GM19240 (cell line): ENCODE measurements around the gene XYLB.
"Not testable (repeated sequence)": the region's sequence is repeated elsewhere in the genome, so short reads cannot be mapped to it uniquely, and the experiment has no call there.

Experiments
- DNase-seq: peaks from one replicate; pipeline ENCODE4 v3.0.0; 2011; ENCODE audit warnings: low spot score; ENCODE audit not compliant: insufficient read length

Gene XYLB

DNA sequence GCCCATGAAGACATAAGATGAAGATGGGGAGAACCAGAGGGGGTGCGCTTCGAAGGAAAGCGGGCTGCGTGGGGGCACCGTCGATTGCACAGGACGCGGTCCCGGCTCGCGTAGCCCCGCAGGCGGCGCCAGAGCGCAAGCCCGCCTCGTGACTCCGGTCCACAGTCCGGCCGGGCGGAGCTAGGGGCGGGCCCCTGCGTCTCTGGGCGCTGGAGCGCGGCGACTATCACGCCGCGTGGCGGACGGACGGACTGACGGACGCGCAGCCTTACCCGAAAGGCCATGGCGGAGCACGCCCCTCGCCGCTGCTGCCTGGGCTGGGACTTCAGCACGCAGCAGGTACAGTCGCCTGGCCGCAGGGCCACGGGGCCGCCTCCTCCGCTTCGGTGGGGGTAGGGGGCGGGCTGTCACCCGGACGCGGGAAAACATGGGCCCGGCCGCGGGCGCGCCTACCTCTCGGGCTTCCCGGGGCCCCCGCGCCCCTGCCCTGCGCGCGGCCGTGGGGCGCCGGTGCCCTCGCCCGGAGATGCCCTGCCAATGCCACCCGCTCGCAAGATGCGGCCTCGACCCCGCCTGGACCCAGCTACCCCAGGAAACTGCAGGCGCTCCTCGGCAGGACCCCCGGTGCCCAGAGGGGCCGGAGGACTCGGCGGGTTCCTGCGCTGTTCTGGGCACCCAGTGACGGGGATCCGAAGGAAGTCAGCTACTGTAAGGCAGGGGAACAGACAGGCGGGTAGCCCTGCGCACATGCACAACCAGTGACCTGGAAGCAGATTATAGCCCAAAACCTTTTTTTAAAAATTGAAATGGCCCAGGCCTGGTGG, at the start of gene XYLB:
Gene XYLB (plus strand): TSS at position 199 of the 824 bp plus-strand sequence. CDS start 84 bp downstream, at position 283.
- DNase-seq, result peak; percentile 81

GRCh38 chr3:38297053-38297452, 49.5 kb upstream of the XYLB start:
- DNase-seq, result not testable (repeated sequence)

GRCh38 chr3:38297537-38297936, 49.0 kb upstream of the XYLB start:
- DNase-seq, result no peak

DNA sequence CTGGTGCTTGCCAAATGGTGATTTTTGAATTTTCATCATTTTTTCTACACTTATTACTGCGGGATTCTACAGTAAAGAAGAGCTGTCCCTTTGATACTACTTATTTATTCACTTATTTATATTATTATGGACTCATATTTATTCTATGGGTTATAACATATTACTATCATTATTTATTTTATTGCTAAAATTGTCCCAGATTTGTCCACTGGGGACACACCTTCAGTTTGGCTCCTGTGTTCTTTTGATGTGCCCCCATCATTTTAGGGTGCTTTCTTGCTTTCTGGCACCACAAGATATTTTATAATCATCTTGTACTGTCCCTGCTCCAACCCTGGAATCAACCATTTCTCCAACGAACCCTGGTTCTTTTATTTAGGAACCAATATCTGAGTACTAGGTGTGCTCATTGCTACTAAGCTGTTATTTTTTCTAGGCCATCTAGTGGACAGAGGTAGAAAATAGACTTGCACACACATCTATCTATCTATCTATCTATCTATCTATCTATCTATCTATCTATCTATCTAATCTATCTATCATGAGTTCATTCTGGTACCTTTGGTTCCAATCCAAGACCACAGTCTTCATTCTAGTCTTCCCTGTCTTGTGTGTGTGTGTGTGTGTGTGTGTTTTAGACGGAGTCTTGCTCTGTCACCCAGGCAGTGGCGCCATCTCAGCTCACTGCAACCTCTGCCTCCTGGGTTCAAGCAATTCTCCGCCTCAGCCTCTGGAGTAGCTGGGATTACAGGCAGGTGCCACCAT, 48.5 kb upstream of the XYLB start:
- DNase-seq, result no peak

DNA sequence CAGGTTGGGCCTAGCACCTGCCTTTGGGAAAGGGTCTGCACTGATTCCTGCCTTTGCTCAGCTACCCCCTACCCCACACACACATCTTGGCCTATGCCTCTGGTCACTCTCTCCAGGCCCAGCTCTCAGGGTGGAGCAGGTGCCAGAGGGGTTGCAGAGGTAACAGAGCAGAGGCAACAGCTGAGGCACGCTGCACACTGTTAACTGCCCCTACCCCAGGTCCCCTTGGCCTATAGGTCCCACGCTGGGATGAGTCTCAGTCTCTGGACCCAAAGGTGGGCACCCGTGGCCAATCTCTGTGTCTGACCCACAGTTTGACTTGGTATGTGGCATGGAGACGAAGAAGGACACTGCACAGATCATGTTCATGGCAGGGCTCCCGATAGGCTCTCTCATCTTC, 39.6 kb upstream of the XYLB start:
- DNase-seq, result no peak

DNA sequence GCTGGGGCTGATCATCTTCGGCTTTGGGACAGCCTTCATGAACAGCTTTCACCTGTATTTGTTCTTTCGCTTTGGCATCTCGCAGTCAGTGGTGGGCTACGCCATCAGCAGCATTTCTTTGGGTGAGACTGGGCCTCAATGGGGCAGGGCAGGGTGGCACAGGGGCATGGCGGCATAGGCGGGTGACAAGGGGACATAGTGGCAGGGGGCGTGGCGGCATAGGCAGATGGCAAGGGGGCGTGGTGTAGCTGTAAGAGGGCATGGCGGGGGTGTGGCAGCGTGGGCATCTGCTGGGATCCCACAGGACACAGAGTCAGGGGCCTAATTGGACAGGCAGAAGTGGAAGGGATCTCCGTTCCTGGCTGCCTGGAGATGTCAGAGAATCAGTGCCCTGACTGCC, 39.0 kb upstream of the XYLB start:
- DNase-seq, result no peak

DNA sequence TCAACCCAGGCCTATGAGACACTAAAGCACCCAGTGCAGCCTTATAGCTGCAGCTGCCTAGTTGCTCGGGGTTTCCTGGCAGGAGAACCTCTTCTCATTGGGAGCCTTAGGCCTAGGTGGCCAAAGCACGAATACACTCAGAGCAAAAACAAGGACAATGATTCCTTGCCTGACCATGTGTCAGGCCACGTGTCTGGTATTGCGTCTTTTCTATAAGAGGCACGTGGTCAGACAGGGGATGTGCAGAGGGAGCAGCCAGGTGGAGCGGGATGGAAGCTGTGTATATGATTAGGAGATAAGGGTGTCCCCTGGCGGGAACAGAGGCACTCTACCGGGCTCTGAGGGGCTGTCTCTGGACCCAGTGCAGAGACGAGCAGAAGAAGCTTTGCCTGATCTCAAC, 38.1 kb upstream of the XYLB start:
- DNase-seq, result no peak

- DNase-seq, result no peak
Measured at GRCh38 chr3:38311476-38311875, 35.1 kb upstream of the XYLB start.

DNA sequence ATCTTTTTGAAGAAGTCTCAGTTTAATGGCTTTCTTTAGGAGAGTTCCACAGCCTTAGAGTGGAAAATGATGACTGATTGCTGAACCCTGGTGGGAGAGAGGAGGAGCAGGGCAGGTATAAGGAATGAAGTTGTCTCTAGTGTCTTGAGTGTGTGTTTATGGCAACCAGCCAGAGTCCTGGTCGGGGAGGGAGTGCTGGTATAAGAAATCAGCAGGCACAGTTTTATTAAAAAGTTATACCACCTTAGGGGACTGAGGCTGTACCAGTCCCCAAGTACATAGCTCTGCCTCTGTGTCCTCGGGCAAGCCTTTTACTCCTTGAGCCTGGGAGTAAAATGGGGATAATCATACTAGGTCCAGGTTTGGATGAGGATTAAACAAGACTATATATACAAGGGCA, 34.6 kb upstream of the XYLB start:
- DNase-seq, result no peak

GRCh38 chr3:38312356-38312755, 34.2 kb upstream of the XYLB start:
- DNase-seq, result no peak

- no peak for DNase-seq
Measured at GRCh38 chr3:38313263-38313662, 33.3 kb upstream of the XYLB start.

GRCh38 chr3:38313695-38314094, 32.9 kb upstream of the XYLB start:
- DNase-seq, result no peak

- DNase-seq, result no peak
Measured at GRCh38 chr3:38314112-38314763, 32.3 kb upstream of the XYLB start.

GRCh38 chr3:38314764-38315487, 31.7 kb upstream of the XYLB start:
- DNase-seq, result no peak

- DNase-seq, result no peak
Measured at GRCh38 chr3:38315488-38316230, 30.9 kb upstream of the XYLB start.

GRCh38 chr3:38316356-38317191, 30.0 kb upstream of the XYLB start:
- DNase-seq, result no peak

- DNase-seq, result no peak
Measured at GRCh38 chr3:38317192-38317759, 29.3 kb upstream of the XYLB start.

DNA sequence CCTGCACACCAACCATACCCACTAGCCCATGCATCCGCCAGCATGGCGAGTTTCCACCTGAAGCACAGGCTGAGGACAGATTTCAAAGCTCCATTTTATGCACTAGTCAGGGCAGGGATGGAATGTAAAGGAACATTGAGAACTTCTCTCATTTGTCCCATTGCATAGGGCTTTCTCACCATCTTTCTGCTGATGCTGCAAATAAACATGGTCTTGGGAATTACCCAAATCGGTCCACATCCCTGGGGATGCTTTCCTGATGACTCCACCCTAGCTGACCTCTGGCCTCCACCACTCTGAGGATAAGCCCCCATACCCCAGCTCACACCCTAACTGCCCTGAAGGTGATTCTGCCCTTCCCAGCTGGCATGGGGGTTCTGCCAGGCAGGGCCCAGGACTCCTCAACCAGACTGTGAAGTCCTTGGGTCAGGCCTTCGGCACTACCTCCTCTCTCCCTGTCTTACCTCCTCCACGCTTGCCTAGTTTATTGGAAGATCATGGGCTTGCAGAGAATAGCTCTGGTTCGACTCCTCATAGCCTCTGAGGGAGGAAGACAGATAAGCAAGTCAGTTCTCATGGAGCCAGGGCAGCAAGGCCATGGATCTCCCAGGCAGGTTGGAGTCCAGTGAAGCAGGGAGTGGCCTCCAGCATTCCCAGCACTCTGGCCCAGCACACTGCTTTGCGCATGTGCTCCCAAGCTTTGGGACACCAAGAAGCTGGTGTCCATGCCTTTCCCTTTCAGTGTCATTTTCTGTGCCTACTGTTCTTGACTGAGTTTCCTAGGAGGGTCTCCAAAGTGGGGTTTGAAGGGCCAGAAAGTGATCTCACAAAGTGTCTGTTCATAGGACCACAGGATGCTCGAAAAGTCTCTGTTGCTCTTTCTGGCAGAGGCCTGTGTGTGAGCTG, 27.6 kb upstream of the XYLB start:
- no peak for DNase-seq
